ENCODE measurements around the gene CITED2.
"Not testable (repeated sequence)": the region's sequence is repeated elsewhere in the genome, so short reads cannot be mapped to it uniquely, and the experiment has no call there.

The CITED2 gene

GRCh38 chr6:139367810-139368351, 6.6 kb downstream of the CITED2 start:
- no peak for DNase-seq (ENCODE audit: extremely low read depth, low read depth)
- no peak overlapping the region for H3K4me3 ChIP-seq (replicated peaks; ENCODE audit: low read depth, low read length)
- TF ChIP-seq CTCF (IDR thresholded peaks at IDR 0.05; ENCODE audit: low read depth, low read length, missing control alignments) = no peak

- no peak for DNase-seq (ENCODE audit: extremely low read depth, low read depth)
- TF ChIP-seq CTCF (IDR thresholded peaks at IDR 0.05; ENCODE audit: low read depth, low read length, missing control alignments) = no peak
- H3K4me3 ChIP-seq (replicated peaks; ENCODE audit: low read depth, low read length) = no peak overlapping the region
Measured at GRCh38 chr6:139364982-139365379, 9.5 kb downstream of the CITED2 start.

GRCh38 chr6:139364302-139364981, 10.0 kb downstream of the CITED2 start:
- DNase-seq (ENCODE audit: extremely low read depth, low read depth) = peak; percentile 47
- no peak overlapping the region for H3K4me3 ChIP-seq (replicated peaks; ENCODE audit: low read depth, low read length)
- TF ChIP-seq CTCF (IDR thresholded peaks at IDR 0.05; ENCODE audit: low read depth, low read length, missing control alignments) = peak; percentile 24

- not testable (repeated sequence) for DNase-seq (ENCODE audit: extremely low read depth, low read depth); H3K4me3 ChIP-seq (replicated peaks; ENCODE audit: low read depth, low read length)
Measured at GRCh38 chr6:139363797-139364196, 10.7 kb downstream of the CITED2 start.

- not testable (repeated sequence) for H3K4me3 ChIP-seq (replicated peaks; ENCODE audit: low read depth, low read length); DNase-seq (ENCODE audit: extremely low read depth, low read depth)
Measured at GRCh38 chr6:139363123-139363522, 11.3 kb downstream of the CITED2 start.

- no peak overlapping the region for H3K4me3 ChIP-seq (replicated peaks; ENCODE audit: low read depth, low read length)
- DNase-seq (ENCODE audit: extremely low read depth, low read depth) = no peak
- TF ChIP-seq CTCF (IDR thresholded peaks at IDR 0.05; ENCODE audit: low read depth, low read length, missing control alignments) = no peak
Measured at GRCh38 chr6:139361211-139361610, 13.2 kb downstream of the CITED2 start.

GRCh38 chr6:139356924-139357323, 17.5 kb downstream of the CITED2 start:
- no peak for TF ChIP-seq CTCF (IDR thresholded peaks at IDR 0.05; ENCODE audit: low read depth, low read length, missing control alignments)
- no peak overlapping the region for H3K4me3 ChIP-seq (replicated peaks; ENCODE audit: low read depth, low read length)
- no peak for DNase-seq (ENCODE audit: extremely low read depth, low read depth)
